Stomach (tissue), 4 donors: Measurements from ENCODE around the gene USP11.

Experiments
- CTCF ChIP-seq, 7 experiments: fragments of 450-650 bp in 4 of 7; fragments of 200-600 bp in 3 of 7; sonication (generic) in 3 of 7; IDR thresholded peaks; one replicate each; pipeline ENCODE4 v1.5.1; 2016 to 2019; ENCODE audit warnings: antibody characterized with exemption in 7 of 7, control low read depth in 2 of 7, mild to moderate bottlenecking in 1 of 7
- POLR2A ChIP-seq, 4 donors: fragments of 450-650 bp; IDR thresholded peaks; one replicate each; pipeline ENCODE4 v1.6.1; 2016; ENCODE audit warnings: antibody characterized with exemption in 4 of 4, control low read depth in 2 of 4, mild to moderate bottlenecking in 1 of 4, moderate library complexity in 1 of 4

DNA sequence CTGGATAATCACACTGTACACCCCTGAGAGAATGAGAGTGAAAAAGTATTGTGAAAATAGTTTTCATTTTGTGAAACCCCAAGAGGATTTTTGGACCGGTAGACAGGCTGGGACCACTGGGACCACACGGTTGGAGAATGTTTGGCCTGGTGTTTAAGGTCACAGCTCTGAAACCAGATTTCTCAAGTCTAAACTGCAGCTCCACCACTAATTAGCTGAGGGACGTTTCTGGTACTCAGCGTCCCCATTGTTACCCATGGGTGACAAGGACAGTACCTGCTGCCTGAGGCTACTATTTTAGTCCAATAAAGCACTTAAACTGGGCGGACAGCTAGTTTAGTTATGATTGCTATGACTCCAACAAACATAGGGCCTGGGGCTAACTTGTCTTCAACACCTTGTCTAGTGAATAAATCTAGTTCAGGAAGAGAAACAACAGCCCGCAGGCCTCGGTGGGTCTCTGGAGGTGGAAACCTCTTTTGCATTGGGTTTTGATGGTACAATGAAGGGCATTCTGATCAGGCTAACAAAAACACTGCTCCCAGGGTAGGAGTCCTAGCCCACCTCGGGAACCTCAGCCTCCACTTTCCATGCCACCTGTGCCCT lies 509 bp upstream of the USP11 start:
- TF ChIP-seq CTCF (IDR thresholded peaks at IDR 0.05): no peak
- TF ChIP-seq POLR2A (IDR thresholded peaks at IDR 0.05): no peak
